Measurements from ENCODE around the gene GPATCH8.

DNA sequence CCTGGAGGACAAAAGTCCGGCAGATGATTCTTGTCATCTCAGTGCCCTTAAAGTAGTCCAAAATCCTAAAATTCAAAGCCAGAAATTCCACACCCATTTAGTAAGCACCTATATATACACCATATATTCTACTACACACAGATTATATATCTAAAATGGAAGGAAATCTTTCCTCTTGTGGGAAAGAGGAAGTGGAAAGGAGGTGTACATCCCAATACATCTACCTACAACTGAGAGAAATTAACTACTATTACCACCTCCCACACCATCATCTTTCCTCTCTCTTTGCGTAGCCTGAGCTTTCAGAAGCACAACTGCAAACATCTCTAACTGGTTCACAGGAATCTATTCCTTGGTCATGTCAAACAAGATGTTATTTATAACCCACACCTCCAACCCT lies 108.4 kb downstream of the GPATCH8 start:
- TF ChIP-seq, protein P1, sequence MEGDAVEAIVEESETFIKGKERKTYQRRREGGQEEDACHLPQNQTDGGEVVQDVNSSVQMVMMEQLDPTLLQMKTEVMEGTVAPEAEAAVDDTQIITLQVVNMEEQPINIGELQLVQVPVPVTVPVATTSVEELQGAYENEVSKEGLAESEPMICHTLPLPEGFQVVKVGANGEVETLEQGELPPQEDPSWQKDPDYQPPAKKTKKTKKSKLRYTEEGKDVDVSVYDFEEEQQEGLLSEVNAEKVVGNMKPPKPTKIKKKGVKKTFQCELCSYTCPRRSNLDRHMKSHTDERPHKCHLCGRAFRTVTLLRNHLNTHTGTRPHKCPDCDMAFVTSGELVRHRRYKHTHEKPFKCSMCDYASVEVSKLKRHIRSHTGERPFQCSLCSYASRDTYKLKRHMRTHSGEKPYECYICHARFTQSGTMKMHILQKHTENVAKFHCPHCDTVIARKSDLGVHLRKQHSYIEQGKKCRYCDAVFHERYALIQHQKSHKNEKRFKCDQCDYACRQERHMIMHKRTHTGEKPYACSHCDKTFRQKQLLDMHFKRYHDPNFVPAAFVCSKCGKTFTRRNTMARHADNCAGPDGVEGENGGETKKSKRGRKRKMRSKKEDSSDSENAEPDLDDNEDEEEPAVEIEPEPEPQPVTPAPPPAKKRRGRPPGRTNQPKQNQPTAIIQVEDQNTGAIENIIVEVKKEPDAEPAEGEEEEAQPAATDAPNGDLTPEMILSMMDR (IDR thresholded peaks at IDR 0.05) = no peak
- TF ChIP-seq POLR2A (IDR thresholded peaks at IDR 0.05) = no peak
